HFFc6 (cell line): ENCODE results near the gene CCDC138. TPM values are rescaled to one million over a fixed set of nuclear protein-coding genes. Genes with fewer than 3 reads are reported as not detected.

ENCODE experiments used
- DNase-seq: peaks from one replicate; pipeline ENCODE4 v3.0.0-alpha.2; 2018
- H3K27ac Mint-ChIP-seq: 2 replicates; pipeline ENCODE4 v1.8.0; 2020; ENCODE audit warnings: mild to moderate bottlenecking, mixed read lengths
- H3K27me3 Mint-ChIP-seq: 2 replicates; pipeline ENCODE4 v1.8.0; 2021; ENCODE audit warnings: mild to moderate bottlenecking, moderate library complexity, mixed read lengths; ENCODE audit not compliant: insufficient read depth
- H3K36me3 Mint-ChIP-seq: 2 replicates; pipeline ENCODE4 v1.8.0; 2021; ENCODE audit warnings: low read depth, mixed read lengths
- H3K4me1 Mint-ChIP-seq: 2 replicates; pipeline ENCODE4 v1.8.0; 2020; ENCODE audit warnings: low read depth, mixed read lengths
- H3K4me3 Mint-ChIP-seq: 2 replicates; pipeline ENCODE4 v1.8.0; 2020; ENCODE audit warnings: mild to moderate bottlenecking, moderate library complexity, mixed read lengths
- H3K9me3 Mint-ChIP-seq: 2 replicates; pipeline ENCODE4 v1.8.0; 2020; ENCODE audit warnings: mild to moderate bottlenecking, mixed read lengths
- total RNA-seq, 6 experiments: library from RNA; stranded (reverse); fragmentation: NEBNext Ultra II Directional; extraction: Animal tissue kit (Norgen Biotek cat#: 25700); gene quantifications; 2 replicates in 1 of 6; 3 replicates in 5 of 6; pipeline ENCODE4 v1.2.3, GENCODE V29; 2021
- TF ChIP-seq, protein P1 (sequence below): fragments of 200-600 bp; sonication (generic); IDR thresholded peaks from 2 replicates; pipeline ENCODE4 v1.5.0; 2021; ENCODE audit warnings: antibody characterized with exemption, mild to moderate bottlenecking

CCDC138 gene
- total RNA-seq, 6 experiments from 2014 or later = 2.7 to 4.9 (median 4.1) TPM

- TF ChIP-seq, protein P1, sequence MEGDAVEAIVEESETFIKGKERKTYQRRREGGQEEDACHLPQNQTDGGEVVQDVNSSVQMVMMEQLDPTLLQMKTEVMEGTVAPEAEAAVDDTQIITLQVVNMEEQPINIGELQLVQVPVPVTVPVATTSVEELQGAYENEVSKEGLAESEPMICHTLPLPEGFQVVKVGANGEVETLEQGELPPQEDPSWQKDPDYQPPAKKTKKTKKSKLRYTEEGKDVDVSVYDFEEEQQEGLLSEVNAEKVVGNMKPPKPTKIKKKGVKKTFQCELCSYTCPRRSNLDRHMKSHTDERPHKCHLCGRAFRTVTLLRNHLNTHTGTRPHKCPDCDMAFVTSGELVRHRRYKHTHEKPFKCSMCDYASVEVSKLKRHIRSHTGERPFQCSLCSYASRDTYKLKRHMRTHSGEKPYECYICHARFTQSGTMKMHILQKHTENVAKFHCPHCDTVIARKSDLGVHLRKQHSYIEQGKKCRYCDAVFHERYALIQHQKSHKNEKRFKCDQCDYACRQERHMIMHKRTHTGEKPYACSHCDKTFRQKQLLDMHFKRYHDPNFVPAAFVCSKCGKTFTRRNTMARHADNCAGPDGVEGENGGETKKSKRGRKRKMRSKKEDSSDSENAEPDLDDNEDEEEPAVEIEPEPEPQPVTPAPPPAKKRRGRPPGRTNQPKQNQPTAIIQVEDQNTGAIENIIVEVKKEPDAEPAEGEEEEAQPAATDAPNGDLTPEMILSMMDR = no peak
- H3K27ac Mint-ChIP-seq = no peak overlapping the region
- H3K36me3 Mint-ChIP-seq = no peaks in the 10 kb centered on the region
- DNase-seq = no peak
- peaks cover 24% of the 10 kb centered on the region for H3K4me1 Mint-ChIP-seq
- H3K27me3 Mint-ChIP-seq = peaks cover 33% of the 10 kb centered on the region
- no peak overlapping the region for H3K4me3 Mint-ChIP-seq
- H3K9me3 Mint-ChIP-seq = no peaks in the 10 kb centered on the region
Measured at GRCh38 chr2:108920686-108921085, 134.1 kb downstream of the CCDC138 start.

- peaks cover 31% of the 10 kb centered on the region for H3K27me3 Mint-ChIP-seq
- peaks cover 24% of the 10 kb centered on the region for H3K4me1 Mint-ChIP-seq
- TF ChIP-seq, protein P1 = no peak
- H3K36me3 Mint-ChIP-seq = no peaks in the 10 kb centered on the region
- H3K27ac Mint-ChIP-seq = no peak overlapping the region
- no peaks in the 10 kb centered on the region for H3K9me3 Mint-ChIP-seq
- no peak overlapping the region for H3K4me3 Mint-ChIP-seq
- DNase-seq = no peak
Measured at GRCh38 chr2:108921096-108922030, 134.8 kb downstream of the CCDC138 start.

GRCh38 chr2:108922141-108922915 lies 135.8 kb downstream of the CCDC138 start:
- H3K4me1 Mint-ChIP-seq = peaks cover 18% of the 10 kb centered on the region
- peak; percentile 69 for DNase-seq
- TF ChIP-seq, protein P1 = no peak
- H3K27ac Mint-ChIP-seq = no peak overlapping the region
- H3K4me3 Mint-ChIP-seq = no peak overlapping the region
- no peaks in the 10 kb centered on the region for H3K36me3 Mint-ChIP-seq
- no peaks in the 10 kb centered on the region for H3K9me3 Mint-ChIP-seq
- peaks cover 30% of the 10 kb centered on the region for H3K27me3 Mint-ChIP-seq

DNA sequence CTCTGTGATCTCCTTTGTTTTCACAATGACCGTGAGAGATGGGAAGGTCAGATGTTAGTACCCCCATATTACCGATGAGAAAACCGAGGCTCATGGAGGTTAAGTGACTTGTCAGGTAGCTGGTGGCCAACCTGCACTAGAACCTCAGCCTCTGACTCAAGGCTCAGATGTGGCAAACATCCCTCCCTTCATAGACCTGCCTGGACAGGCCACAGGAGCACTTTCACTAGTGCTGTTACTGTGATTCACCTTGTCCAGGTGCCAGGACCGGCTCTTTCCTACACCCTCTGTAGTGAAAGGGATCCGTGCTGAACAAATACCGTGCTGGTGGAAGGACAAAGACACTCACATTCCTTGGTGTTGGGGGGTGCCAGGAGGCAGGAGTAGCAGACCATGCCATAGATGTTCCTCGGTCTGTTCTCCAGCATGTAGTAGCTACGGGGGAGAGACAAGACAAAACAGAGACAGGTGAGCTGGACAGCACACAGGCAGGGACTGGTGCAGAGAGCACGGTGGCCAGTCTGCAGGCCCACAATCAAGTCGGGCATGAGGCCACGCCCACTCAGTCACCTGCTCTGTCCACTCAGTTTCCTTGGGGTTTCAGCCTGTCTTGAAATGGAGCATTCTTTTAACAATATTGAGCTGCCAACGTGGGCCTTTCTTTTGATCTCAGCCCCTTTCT lies 136.6 kb downstream of the CCDC138 start:
- Mint-ChIP-seq H3K4me1 (peaks cover 14% of the 10 kb centered on the region), H3K9me3 (no peaks in the 10 kb centered on the region), H3K27ac (no peak overlapping the region), H3K4me3 (no peak overlapping the region), H3K27me3 (peaks cover 34% of the 10 kb centered on the region), H3K36me3 (no peaks in the 10 kb centered on the region)
- no peak for DNase-seq
- TF ChIP-seq, protein P1 = no peak
